Activated CD4-positive, alpha-beta T cell treated with anti-CD3 and anti-CD28 coated beads, Interleukin-2, amount 10 ng/mL, durations not matched to agents 7 days and 5 days (primary cell): Measurements from ENCODE around the gene DOK1. TPM values are rescaled to one million over a fixed set of nuclear protein-coding genes. Genes with fewer than 3 reads are reported as not detected.

Source experiments
- CTCF ChIA-PET: fragments of 350-600 bp; sonication (Branson Sonifier 250); formaldehyde crosslinking; loops from one replicate; lab custom pipeline; 2021; ENCODE audit warnings: antibody characterized with exemption; lab: Charles Lee
- POLR2A ChIA-PET: fragments of 350-600 bp; sonication (Branson Sonifier 250); formaldehyde crosslinking; loops from one replicate; lab custom pipeline; 2021; ENCODE audit warnings: antibody characterized with exemption; lab: Charles Lee
- DNase-seq: peaks from one replicate; pipeline ENCODE4 v3.0.0-alpha.2; 2020
- H3K27ac Mint-ChIP-seq: one replicate; pipeline ENCODE4 v1.8.0; 2021; ENCODE audit warnings: mild to moderate bottlenecking, moderate library complexity, mixed read lengths
- H3K27me3 Mint-ChIP-seq: one replicate; pipeline ENCODE4 v1.8.0; 2021; ENCODE audit warnings: mixed read lengths
- H3K36me3 Mint-ChIP-seq: one replicate; pipeline ENCODE4 v1.8.0; 2021; ENCODE audit warnings: low read depth, mixed read lengths
- H3K4me1 Mint-ChIP-seq: one replicate; pipeline ENCODE4 v1.8.0; 2021; ENCODE audit warnings: mixed read lengths
- H3K4me3 Mint-ChIP-seq: one replicate; pipeline ENCODE4 v1.8.0; 2021; ENCODE audit warnings: mild to moderate bottlenecking, moderate library complexity, mixed read lengths
- H3K9me3 Mint-ChIP-seq: one replicate; pipeline ENCODE4 v1.8.0; 2021; ENCODE audit warnings: mixed read lengths
- total RNA-seq, 2 experiments: library from RNA; stranded (reverse); gene quantifications; one replicate each; pipeline ENCODE4 v1.2.3, GENCODE V29; 2021

DOK1 gene
- total RNA-seq, 2 experiments from 2014 or later: 28.0 to 34.4 TPM

- Mint-ChIP-seq H3K27ac (peak overlapping the region; percentile 97), H3K36me3 (peaks cover 47% of the 10 kb centered on the region), H3K4me3 (peak overlapping the region; percentile 98), H3K27me3 (no peaks in the 10 kb centered on the region), H3K9me3 (peaks cover 5% of the 10 kb centered on the region), H3K4me1 (peaks cover 57% of the 10 kb centered on the region)
- ChIA-PET POLR2A (interaction anchor here (0.8 kb wide), 1 partner anchor 138 kb away, joined by 5 read pairs; no protein-coding TSS in a partner anchor), CTCF (interaction anchor here (0.5 to 2.7 kb wide), 15 partner anchors 8 to 279 kb away, joined by 3 to 8 read pairs (median 3); partner anchors contain the start of genes CCDC142 and TTC31)
- no peak for DNase-seq
Measured at GRCh38 chr2:74528600-74529356, 25.7 kb upstream of the DOK1 start.

DNA sequence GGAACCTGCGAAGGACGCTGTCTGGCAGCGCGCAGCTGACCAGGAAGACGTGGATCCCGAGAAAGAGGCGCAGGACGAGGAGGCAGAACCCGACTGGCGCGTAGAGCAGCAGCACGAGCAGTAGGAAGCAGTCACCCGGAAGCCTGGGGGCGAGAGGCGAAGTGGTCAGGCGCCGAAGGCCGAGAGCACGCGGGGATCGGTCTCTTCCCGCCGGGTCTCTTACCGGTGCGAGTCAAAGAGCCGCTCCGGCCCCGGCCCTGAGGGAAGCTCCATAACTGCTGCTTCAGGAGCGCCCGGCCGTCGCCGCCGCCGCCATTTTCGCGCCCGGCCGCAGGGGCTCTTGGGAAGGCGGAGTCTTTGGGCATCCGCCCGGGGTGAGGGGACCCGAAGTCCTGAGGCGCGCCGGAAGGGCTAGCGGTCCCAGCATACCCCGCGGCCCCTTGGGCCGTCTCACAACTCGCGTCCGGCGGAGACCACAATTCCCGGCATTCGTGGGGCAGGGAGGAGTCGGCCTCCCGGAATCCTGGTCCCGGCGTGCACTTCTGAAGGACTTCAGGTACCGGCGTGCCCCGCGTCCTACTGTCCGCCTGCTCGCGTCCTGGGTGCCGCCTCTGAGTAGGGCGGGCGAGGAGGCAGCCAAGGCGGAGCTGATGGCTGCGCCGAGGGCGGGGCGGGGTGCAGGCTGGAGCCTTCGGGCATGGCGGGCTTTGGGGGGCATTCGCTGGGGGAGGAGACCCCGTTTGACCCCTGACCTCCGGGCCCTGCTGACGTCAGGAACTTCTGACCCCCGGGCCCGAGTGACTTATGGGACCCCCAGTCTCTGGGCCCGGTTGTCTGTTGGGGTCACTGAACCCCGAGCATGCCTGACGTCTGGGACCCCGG, 24.9 kb upstream of the DOK1 start, which contains the start of the genes AUP1 and HTRA2:
Gene AUP1 (minus strand): TSS at position 350 of the 882 bp plus-strand sequence. CDS start 77 bp downstream, at position 273.
Gene HTRA2 (plus strand): TSS at position 577 of the 882 bp plus-strand sequence. CDS start 74 bp downstream, at position 651.
- DNase-seq: peak; percentile 92
- H3K4me3 Mint-ChIP-seq: peak within 1 kb of the TSS; percentile 98
- H3K36me3 Mint-ChIP-seq: peaks cover 47% of the 10 kb centered on the region
- peaks cover 57% of the 10 kb centered on the region for H3K4me1 Mint-ChIP-seq
- H3K27ac Mint-ChIP-seq: peak within 1 kb of the TSS; percentile 97
- no peaks in the 10 kb centered on the region for H3K27me3 Mint-ChIP-seq
- ChIA-PET CTCF (interaction anchor here (0.5 to 3.6 kb wide), 23 partner anchors 9 to 280 kb away, joined by 3 to 16 read pairs (median 3); partner anchors contain the start of genes CCDC142, TTC31 and WBP1), POLR2A (interaction anchor here (0.6 to 0.8 kb wide), 3 partner anchors 44 to 139 kb away, joined by 3 to 5 read pairs (median 3); partner anchors contain the start of gene INO80B)
- H3K9me3 Mint-ChIP-seq: peaks cover 5% of the 10 kb centered on the region

- Mint-ChIP-seq H3K4me3 (peak overlapping the region; percentile 98), H3K27me3 (no peaks in the 10 kb centered on the region), H3K4me1 (peaks cover 57% of the 10 kb centered on the region), H3K36me3 (peaks cover 47% of the 10 kb centered on the region), H3K27ac (peak overlapping the region; percentile 97), H3K9me3 (peaks cover 5% of the 10 kb centered on the region)
- ChIA-PET CTCF (interaction anchor here (0.8 to 3.6 kb wide), 23 partner anchors 8 to 281 kb away, joined by 3 to 22 read pairs (median 3); partner anchors contain the start of genes CCDC142, MOGS, TTC31 and WBP1), POLR2A (no interaction called here)
- DNase-seq: peak; percentile 49
Measured at GRCh38 chr2:74530239-74531187, 24.0 kb upstream of the DOK1 start.

DNA sequence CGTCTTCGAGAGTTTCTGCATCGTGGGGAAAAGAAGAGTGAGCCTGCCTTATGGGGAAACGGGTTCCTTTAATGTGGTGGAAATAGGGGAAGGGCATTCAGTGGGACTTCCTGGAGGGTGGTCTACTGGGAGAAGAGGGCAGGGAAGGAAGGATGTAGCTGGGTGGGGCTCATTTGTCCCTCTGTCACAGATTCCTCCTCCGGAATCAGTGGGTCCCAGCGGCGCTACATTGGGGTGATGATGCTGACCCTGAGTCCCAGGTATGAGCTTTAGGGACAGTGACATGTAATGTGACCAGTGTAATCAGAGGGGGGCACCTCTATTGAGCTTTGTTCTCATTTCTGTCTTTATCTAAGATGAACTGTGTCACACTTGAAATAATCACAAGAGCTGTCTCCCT, 22.9 kb upstream of the DOK1 start:
- peak overlapping the region; percentile 65 for H3K27ac Mint-ChIP-seq
- no peaks in the 10 kb centered on the region for H3K27me3 Mint-ChIP-seq
- no peak for DNase-seq
- POLR2A ChIA-PET: no interaction called here
- CTCF ChIA-PET: interaction anchor here (0.9 to 3.6 kb wide), 23 partner anchors 10 to 197 kb away, joined by 3 to 22 read pairs (median 4); partner anchors contain the start of genes CCDC142, MOGS, MRPL53 and TTC31
- peaks cover 3% of the 10 kb centered on the region for H3K9me3 Mint-ChIP-seq
- H3K4me1 Mint-ChIP-seq: peaks cover 47% of the 10 kb centered on the region
- peaks cover 38% of the 10 kb centered on the region for H3K36me3 Mint-ChIP-seq
- H3K4me3 Mint-ChIP-seq: peak overlapping the region; percentile 98

DNA sequence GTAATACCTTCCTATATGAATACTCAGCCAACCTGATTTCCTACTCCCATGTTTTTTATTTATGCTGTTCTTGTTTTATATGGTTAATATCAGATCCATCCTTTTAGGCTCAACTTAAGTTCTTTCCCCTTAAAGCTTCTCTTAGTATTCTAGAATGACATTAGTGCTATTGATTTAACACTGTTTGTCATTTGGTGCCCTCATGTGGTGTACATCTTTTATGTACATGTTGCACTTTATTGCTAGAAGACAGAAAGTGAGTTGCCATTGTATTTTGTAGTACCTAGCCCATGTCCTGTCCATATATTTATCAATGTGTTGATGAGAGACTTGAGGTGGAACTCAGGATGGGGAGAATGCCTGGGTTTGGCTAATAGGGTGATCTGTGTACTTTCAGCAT, 22.3 kb upstream of the DOK1 start:
- H3K9me3 Mint-ChIP-seq: no peaks in the 10 kb centered on the region
- peak overlapping the region; percentile 98 for H3K4me3 Mint-ChIP-seq
- peak overlapping the region; percentile 65 for H3K27ac Mint-ChIP-seq
- CTCF ChIA-PET: interaction anchor here (0.9 to 3.6 kb wide), 23 partner anchors 10 to 197 kb away, joined by 3 to 22 read pairs (median 4); partner anchors contain the start of genes CCDC142, MOGS, MRPL53 and TTC31
- peak; percentile 60 for DNase-seq
- peaks cover under 1% of the 10 kb centered on the region for H3K27me3 Mint-ChIP-seq
- peaks cover 42% of the 10 kb centered on the region for H3K4me1 Mint-ChIP-seq
- POLR2A ChIA-PET: no interaction called here
- H3K36me3 Mint-ChIP-seq: peaks cover 32% of the 10 kb centered on the region

- no peak overlapping the region for H3K27ac Mint-ChIP-seq
- H3K4me3 Mint-ChIP-seq: no peak overlapping the region
- H3K4me1 Mint-ChIP-seq: peaks cover 29% of the 10 kb centered on the region
- peaks cover 20% of the 10 kb centered on the region for H3K36me3 Mint-ChIP-seq
- POLR2A ChIA-PET: interaction anchor here (0.6 kb wide), 1 partner anchor 75 kb away, joined by 5 read pairs; the partner anchor contains the start of gene WBP1
- H3K27me3 Mint-ChIP-seq: peaks cover 12% of the 10 kb centered on the region
- no peaks in the 10 kb centered on the region for H3K9me3 Mint-ChIP-seq
- no peak for DNase-seq
- CTCF ChIA-PET: interaction anchor here (0.6 to 1.9 kb wide), 6 partner anchors 16 to 89 kb away, joined by 3 to 7 read pairs (median 4); partner anchors contain the start of gene MRPL53
Measured at GRCh38 chr2:74533464-74533863, 21.1 kb upstream of the DOK1 start.

DNA sequence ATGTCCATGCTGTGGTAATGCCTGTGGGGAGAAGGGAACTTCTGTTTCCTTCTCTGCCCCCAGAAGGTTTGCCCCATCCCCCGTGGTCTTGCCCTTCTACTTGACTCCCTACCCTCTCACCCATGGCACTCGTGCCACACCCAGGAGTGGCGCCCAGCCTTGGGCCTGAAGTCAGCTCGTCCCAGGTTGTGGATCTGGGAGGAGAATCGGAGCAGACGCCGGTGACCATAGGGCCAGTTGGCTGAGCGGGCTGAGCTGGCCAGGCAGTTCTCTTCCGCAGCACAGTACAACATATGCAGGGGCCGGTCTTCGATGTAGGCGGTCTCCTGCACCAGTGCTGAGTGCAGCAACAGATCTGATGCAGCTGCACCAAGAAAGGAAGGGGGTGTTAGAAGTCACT, 20.1 kb upstream of the DOK1 start:
- H3K4me1 Mint-ChIP-seq: peaks cover 32% of the 10 kb centered on the region
- ChIA-PET CTCF (interaction anchor here (1.6 to 1.9 kb wide), 3 partner anchors 18 to 51 kb away, joined by 4 to 6 read pairs (median 4); partner anchors contain the start of genes CCDC142 and TTC31), POLR2A (no interaction called here)
- peaks cover 21% of the 10 kb centered on the region for H3K27me3 Mint-ChIP-seq
- H3K4me3 Mint-ChIP-seq: no peak overlapping the region
- peaks cover 12% of the 10 kb centered on the region for H3K36me3 Mint-ChIP-seq
- no peak for DNase-seq
- H3K27ac Mint-ChIP-seq: no peak overlapping the region
- no peaks in the 10 kb centered on the region for H3K9me3 Mint-ChIP-seq

GRCh38 chr2:74535440-74535965, 19.0 kb upstream of the DOK1 start:
- Mint-ChIP-seq H3K27me3 (peaks cover 21% of the 10 kb centered on the region), H3K36me3 (peaks cover 12% of the 10 kb centered on the region), H3K9me3 (no peaks in the 10 kb centered on the region), H3K4me1 (peaks cover 33% of the 10 kb centered on the region), H3K4me3 (no peak overlapping the region), H3K27ac (no peak overlapping the region)
- no peak for DNase-seq
- ChIA-PET CTCF (interaction anchor here (0.7 to 1.9 kb wide), 4 partner anchors 10 to 53 kb away, joined by 3 to 6 read pairs (median 4); partner anchors contain the start of genes CCDC142 and TTC31), POLR2A (no interaction called here)

DNA sequence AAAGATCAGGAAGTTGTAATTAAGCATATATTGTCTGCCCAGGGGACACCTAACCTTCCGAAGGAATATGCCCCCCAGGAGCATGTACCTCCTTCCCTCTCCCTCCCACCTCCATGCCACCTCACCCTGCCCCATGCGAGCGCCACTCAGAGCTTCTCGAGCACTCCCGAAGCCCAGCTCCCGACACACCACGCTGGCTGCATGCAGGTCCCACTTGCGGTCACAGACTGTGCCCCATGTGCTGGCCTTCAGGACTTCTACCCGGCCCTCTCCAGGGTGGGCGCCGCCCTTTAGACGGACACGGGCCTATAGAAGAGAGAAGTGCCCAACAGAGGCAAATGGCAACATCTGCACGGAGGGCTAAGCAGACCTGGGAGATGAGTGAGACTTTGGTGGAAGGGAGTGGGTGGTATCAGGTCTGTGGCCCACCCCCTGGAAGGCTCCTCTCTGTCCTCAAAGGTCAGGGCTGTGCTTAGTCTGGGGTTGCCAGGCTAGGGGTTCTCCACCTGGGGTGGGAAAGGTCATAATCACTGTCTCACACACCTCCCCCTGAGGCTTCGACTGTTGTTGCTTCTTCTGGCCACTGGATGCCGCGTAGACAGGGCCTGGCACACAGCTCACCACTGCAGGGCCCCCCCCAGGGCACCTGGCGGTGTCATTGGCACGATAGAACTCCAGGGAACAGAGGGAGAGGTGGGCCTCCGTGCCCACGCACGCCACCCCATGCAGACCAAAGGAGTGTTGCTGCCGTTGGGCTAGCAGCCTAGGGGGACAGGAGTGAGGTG, 18.2 kb upstream of the DOK1 start:
- no peak for DNase-seq
- H3K4me1 Mint-ChIP-seq: peaks cover 25% of the 10 kb centered on the region
- POLR2A ChIA-PET: no interaction called here
- no peaks in the 10 kb centered on the region for H3K9me3 Mint-ChIP-seq
- no peak overlapping the region for H3K4me3 Mint-ChIP-seq
- peaks cover 24% of the 10 kb centered on the region for H3K27me3 Mint-ChIP-seq
- CTCF ChIA-PET: interaction anchor here (0.7 to 1.9 kb wide), 4 partner anchors 10 to 53 kb away, joined by 3 to 6 read pairs (median 4); partner anchors contain the start of genes CCDC142 and TTC31
- peaks cover 9% of the 10 kb centered on the region for H3K36me3 Mint-ChIP-seq
- H3K27ac Mint-ChIP-seq: no peak overlapping the region

DNA sequence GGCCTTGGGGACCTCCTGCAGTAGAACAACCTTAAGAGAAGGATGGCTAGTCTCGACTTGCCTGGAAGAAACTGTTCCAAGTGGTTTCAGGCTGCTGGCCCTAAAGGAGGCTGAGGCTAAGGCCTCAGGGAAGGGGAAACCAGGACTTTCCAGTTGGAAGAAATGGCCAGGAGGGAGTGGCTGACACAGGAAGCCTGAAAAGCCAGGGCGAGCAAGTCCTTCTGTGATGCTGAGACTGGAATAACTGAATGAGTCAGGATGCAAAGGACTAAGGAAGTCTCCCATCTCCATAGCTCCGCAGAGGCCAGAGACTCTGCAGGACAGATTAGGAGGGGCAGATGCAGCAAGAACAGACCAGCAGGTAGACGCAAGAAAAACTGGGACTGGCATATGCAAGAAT, 17.4 kb upstream of the DOK1 start:
- H3K4me3 Mint-ChIP-seq: no peak overlapping the region
- H3K4me1 Mint-ChIP-seq: peaks cover 17% of the 10 kb centered on the region
- DNase-seq: no peak
- H3K27ac Mint-ChIP-seq: no peak overlapping the region
- H3K9me3 Mint-ChIP-seq: no peaks in the 10 kb centered on the region
- H3K27me3 Mint-ChIP-seq: peaks cover 26% of the 10 kb centered on the region
- ChIA-PET CTCF (interaction anchor here (1.3 kb wide), 1 partner anchor 15 kb away, joined by 3 read pairs; no protein-coding TSS in a partner anchor), POLR2A (no interaction called here)
- peaks cover 4% of the 10 kb centered on the region for H3K36me3 Mint-ChIP-seq
